NCI-H2196 (cell line): ENCODE measurements around the gene FKBP4.
"Not testable (repeated sequence)": the region's sequence is repeated elsewhere in the genome, so short reads cannot be mapped to it uniquely, and the experiment has no call there.

Experiments used
- DNase-seq: peaks from one replicate; lab custom pipeline; 2025; ENCODE audit not compliant: unreplicated experiment; lab: John Stamatoyannopoulos, UW

Gene FKBP4

GRCh38 chr12:2794736-2795289 lies at the start of gene FKBP4:
TSS of gene FKBP4 (plus strand) at chr12:2794970. CDS start at chr12:2795140, 170 bp downstream.
- peak; percentile 66 for DNase-seq

- no peak for DNase-seq
Observed at GRCh38 chr12:2745655-2746054, 49.1 kb upstream of the FKBP4 start.

- no peak for DNase-seq
Observed at GRCh38 chr12:2749580-2749979, 45.2 kb upstream of the FKBP4 start.

- no peak for DNase-seq
Observed at GRCh38 chr12:2750185-2750584, 44.6 kb upstream of the FKBP4 start.

- no peak for DNase-seq
Observed at GRCh38 chr12:2751230-2751629, 43.5 kb upstream of the FKBP4 start.

GRCh38 chr12:2751686-2752085 lies 43.1 kb upstream of the FKBP4 start:
- DNase-seq: no peak

- DNase-seq: no peak
Observed at GRCh38 chr12:2752676-2753371, 41.9 kb upstream of the FKBP4 start.

- DNase-seq: no peak
Observed at GRCh38 chr12:2753536-2753935, 41.2 kb upstream of the FKBP4 start.

- DNase-seq: no peak
Observed at GRCh38 chr12:2754208-2754607, 40.6 kb upstream of the FKBP4 start.

- no peak for DNase-seq
Observed at GRCh38 chr12:2756756-2757155, 38.0 kb upstream of the FKBP4 start.

GRCh38 chr12:2759733-2760132 lies 35.0 kb upstream of the FKBP4 start:
- DNase-seq: no peak

- DNase-seq: no peak
Observed at GRCh38 chr12:2764398-2764797, 30.4 kb upstream of the FKBP4 start.

GRCh38 chr12:2765052-2765451 lies 29.7 kb upstream of the FKBP4 start:
- no peak for DNase-seq

- DNase-seq: no peak
Observed at GRCh38 chr12:2765608-2766007, 29.2 kb upstream of the FKBP4 start.

GRCh38 chr12:2768224-2768961 lies 26.4 kb upstream of the FKBP4 start:
- no peak for DNase-seq

GRCh38 chr12:2769866-2770533 lies 24.8 kb upstream of the FKBP4 start:
- DNase-seq: no peak

- DNase-seq: not testable (repeated sequence)
Observed at GRCh38 chr12:2770544-2770943, 24.2 kb upstream of the FKBP4 start.

GRCh38 chr12:2772370-2772769 lies 22.4 kb upstream of the FKBP4 start:
- DNase-seq: no peak

- no peak for DNase-seq
Observed at GRCh38 chr12:2773199-2773875, 21.4 kb upstream of the FKBP4 start.

GRCh38 chr12:2775431-2775830 lies 19.3 kb upstream of the FKBP4 start:
- no peak for DNase-seq

GRCh38 chr12:2776129-2776806 lies 18.5 kb upstream of the FKBP4 start:
- no peak for DNase-seq
